Activated CD4-positive, alpha-beta T cell treated with anti-CD3 and anti-CD28 coated beads, Interleukin-2, Interleukin-6, amounts not matched to agents 100 ng/mL and 50 ng/mL, durations not matched to agents 16 hours and 8 hours (primary cell): Measurements from ENCODE around the gene TEC.
A peak's percentile ranks its signal among the peaks of the same experiment; 100 is the strongest.

ENCODE experiments used
- DNase-seq: peaks from one replicate; pipeline ENCODE4 v3.0.0-alpha.2; 2020

TEC gene

DNA sequence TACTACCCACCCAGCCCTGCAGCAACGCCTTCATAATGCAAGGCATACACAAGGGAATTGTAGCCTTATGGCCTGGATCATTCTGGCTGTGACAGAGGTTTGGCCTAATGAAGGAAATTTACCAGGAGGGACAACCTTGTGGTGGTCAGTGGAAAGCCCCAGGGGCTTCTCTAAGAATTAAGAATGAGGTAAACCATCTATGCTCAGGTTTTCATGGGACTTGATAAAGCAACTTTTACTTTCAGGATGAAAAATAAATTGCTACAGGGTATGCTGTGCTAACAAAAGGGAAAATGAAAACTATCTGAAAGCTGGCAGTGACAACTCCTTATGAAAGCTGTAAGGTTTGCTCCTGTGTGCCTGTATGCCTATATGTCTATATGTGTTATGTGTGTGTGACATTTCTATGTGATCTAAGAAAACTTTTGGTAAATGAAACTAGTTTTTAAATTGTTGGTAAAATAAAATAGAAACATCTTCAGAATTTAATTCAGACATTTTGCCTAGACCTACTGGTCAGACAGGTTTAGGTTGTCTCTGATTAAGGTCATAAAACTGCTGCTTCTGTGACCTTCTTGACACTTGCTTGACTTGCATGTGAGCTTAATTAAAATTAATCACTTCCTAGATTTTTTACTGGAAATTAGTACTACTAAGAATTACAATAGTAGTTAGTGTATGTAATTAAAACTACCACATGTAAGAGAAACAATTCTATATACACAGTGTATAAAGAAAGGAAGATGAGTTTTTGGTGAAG lies 115.7 kb downstream of the TEC start:
- DNase-seq: no peak

DNA sequence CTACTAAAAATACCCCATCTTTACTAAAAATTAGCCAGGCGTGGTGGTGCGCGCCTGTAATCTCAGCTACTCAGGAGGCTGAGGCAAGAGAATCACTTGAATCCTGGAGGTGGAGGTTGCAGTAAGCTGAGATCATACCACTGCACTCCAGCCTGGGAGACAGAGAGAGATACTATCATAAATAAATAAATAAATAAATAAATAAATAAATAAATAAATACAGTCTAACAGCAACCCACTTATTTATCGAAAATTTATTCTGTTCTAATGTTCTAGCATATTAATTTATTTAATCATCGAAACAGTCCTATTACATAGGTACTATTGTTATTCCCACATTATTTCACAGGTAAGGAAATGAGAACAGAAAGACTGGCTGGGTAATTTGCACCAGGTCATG lies 117.4 kb downstream of the TEC start:
- no peak for DNase-seq

DNA sequence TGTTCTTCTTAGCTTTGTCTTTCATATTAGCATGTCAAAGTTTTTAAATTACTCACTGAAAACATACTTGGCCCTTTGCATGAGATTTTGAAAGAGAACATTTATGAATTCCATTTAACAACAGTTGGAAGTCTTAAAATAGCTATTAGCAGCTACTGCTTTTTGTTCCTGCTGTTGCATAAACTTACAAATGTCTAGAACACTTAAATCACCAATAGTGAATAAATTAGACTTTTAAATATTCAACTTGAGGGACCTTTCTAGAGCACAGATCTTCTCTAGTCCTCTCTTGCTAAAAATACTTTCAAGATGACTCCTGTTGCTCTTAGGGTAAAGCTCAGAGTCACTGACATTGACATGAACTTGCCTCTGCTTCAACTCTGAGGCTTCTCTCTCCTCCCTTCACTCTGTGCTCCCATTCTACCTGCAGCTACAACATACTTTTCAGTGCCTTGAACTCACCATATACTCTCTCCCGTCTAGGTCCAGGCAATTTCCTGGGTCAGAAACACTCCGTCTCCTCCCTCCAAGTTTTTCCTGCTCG lies 119.7 kb downstream of the TEC start:
- no peak for DNase-seq

DNA sequence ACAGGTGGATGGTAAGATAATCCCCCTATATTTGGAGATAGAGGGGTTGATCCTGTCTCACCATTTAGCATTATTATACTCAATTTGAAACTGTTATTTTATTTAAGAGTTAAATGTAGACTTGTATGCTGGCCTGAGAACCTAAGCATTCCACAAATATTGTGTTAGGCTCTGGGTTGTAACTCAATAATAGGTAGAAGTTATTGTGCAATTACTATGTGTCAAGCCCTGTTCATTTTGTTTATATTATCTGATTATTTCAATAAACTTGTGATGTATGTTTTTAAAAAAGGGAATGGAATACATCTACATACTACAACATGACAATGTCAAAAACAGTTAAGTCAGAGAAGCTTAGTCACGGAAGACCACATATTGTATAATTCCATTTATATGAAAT lies 122.0 kb downstream of the TEC start:
- DNase-seq: no peak

DNA sequence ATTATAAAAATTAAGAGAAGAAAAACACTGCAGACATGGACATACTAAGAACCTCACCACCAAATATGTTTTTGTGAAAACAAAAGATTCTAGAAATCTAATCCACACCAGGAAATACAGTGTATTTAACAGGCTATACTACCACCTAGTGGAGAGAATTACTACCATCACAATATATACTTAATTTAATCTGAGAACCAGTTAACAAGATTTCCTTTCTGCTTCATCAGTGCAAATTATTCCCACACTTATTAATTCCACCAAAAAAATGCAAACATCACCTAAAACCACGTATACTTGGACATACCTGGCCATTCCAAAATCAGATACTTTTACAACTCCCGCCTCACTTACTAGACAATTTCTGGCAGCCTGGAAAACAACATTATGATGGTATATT lies 128.6 kb downstream of the TEC start:
- DNase-seq: peak; percentile 51

DNA sequence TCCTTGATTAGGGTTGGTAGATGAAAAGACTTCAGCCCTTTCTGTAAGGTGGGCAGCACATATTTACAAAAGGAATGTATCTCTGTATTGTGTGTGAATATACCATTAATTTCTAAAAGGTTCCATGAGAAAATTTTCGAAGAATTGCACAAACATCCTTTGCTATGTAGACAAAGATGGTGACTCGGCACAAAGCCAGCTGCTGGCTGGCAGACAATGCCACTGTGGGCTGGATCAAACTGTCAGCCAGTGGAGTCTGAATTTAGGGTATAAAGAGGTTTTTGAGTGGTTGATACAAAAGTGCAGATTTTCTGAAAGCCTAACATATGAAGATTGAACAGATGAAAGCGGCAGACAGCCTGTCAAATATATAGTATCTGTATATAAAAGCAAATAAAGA lies 129.9 kb downstream of the TEC start:
- DNase-seq: no peak

DNA sequence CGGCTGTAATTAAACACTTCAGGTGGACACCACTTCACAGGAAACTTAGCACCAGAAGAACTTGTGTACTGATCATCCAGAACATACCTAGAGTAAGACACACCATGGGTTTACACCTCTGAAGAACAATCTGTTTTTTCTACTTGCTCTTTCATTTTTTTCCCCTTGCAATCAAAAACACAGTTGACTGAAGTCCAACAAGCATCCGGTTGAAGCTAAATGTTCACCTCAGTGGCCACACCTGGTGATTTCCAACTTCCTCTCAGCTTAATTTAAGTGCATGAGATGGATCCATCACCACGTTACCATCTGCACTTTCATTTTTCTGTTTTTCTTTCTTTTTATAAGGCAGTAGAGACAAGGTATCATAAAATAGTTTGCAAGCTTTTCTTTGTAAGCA lies 130.7 kb downstream of the TEC start:
- DNase-seq: peak; percentile 32

DNA sequence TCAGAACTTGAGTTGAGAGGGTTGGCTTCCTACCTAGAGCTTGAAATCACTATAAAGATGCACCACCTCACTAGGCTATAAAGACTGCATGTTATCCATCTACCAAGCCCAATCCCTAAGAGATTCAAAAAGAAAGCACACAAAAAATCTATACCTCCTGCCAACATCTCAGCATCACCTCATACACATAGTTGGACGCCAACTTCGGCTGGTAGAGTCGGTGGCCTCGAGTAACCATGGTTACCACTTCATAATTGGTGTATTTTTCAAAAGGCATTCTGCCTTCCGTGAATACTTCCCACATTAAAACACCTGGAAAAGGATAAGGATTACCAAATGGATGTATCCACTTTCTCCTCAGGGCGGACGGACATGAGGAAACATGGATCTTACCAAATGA lies 131.1 kb downstream of the TEC start:
- no peak for DNase-seq

DNA sequence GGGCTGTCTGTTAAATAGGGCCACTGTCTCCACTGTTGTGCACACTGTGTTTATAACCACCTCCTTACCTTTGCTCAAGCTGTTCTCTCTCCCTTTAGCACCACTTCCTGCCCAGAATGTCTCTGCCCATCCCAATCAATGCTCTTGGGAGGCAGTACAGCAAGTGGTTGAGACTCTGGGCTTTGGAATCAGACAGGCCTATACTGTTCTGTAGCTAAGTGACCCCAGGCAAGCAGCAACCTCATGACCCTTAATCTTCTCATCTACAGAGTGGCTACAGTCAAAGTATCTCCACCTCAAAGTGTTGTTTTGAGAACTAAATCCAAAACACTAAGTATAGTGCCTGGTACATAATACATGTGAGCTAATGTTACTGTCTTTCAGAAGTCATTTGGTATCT lies 131.8 kb downstream of the TEC start:
- DNase-seq: no peak

DNA sequence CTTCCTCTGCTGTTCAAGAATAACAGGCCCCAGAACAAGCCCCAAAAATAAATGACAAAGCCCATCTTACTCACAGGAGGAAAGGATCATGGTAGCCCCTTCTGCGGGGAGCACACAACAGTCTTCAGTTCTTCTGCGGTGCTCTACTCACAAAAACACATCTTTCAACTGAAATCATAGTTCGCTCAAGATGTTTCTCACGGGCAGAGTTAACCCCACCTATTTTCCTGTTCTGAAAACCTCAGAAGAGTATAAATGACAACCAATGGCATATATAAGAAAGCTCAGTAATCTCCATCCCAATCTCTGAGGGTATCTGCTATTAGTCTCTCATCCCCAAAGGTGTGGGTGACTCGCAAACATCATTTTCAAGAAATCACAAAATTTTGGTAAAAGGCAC lies 135.6 kb downstream of the TEC start, which contains the start of gene TXK:
Gene TXK (minus strand): TSS at position 170 of the 400 bp plus-strand sequence. CDS start 80 bp downstream, at position 90.
- DNase-seq: peak; percentile 15

DNA sequence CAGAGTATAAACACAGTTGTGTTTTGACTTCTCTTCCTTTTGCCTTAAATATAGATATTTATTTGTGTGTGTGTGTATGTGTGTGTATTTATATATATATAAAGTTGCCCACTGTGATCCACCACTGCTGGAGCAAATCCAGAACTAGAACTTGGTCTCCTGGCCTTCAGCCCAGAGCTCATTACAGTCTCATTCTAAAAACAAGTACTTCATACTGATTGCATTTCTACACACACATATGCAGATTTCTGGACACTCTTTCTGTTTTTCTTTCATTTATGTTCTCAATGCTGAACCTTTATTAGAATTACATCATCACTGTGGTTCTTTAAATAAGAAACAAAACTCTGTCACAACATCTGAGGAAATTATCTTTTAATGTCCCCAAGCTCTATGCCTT lies 136.0 kb downstream of the TEC start:
- no peak for DNase-seq

DNA sequence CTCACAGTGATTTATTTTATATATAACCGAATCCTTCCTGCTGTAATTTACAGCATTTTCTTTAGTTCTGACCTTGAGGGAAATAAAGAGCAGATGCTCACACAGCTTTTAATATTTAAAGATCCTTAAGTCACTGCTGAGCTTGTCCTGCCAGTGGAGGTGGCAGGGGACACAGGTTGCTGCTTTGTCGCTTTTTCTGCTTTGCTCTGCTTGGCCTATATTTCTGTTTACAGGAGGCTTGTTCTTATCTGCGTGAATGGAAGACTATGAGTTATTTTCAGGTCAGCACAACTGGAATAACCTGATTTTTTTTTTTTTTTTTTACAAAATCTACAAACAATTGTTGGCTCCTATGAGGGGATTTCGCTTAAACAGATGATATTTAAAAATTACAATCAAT lies 137.9 kb downstream of the TEC start:
- no peak for DNase-seq

DNA sequence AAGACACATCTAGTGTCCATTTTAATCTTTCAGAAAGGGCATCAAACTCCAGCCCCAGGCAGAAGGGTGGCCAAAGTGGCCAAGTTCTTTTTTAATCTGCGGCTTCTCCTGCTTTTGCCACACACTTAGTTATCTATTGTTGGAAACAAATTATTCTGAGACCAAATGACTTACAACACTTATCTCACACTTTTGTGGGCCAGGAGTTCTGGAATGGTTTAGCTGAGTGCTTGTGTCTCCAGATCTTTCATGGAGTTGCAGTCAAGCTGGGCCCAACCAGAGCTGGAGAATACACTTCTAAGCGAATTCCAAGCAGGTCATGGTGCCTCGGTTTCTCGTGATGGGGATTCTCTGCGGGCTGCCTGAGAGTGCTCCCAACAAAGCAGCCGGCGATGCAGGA lies 139.5 kb downstream of the TEC start:
- DNase-seq: no peak

DNA sequence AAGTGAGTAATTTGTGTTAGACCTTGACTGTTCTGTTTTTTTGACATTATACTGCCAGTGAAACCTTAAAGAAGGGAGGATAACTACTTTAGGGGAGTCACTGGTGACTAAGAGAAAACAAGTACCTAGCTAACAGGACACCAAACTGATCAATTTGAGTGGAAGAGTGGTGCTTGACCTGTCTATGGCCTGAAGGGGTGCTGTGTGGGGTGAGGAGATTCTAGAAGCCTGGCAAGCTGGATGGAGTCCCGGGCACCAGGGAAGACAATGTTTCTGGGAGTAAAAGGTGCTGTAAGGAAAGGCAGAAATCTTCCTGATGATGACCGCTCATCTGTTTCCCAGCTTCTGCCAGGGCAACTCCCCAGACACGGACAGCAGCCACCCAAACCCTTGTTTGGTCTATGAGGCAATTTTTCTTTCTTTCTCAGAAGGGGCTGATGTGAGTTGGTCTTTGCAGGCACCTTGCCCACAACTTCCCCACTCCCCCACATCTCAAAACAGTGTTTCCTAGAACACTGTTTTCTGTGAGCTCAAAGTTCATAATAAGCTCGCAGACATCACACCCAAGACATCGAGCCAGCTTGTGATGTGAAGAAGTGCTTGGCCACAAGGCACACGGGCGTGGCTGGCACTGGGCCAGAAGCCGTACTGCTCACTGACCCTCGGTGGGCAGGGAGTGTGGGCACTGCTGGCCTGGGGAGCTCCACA lies 140.2 kb downstream of the TEC start:
- DNase-seq: peak; percentile 55

DNA sequence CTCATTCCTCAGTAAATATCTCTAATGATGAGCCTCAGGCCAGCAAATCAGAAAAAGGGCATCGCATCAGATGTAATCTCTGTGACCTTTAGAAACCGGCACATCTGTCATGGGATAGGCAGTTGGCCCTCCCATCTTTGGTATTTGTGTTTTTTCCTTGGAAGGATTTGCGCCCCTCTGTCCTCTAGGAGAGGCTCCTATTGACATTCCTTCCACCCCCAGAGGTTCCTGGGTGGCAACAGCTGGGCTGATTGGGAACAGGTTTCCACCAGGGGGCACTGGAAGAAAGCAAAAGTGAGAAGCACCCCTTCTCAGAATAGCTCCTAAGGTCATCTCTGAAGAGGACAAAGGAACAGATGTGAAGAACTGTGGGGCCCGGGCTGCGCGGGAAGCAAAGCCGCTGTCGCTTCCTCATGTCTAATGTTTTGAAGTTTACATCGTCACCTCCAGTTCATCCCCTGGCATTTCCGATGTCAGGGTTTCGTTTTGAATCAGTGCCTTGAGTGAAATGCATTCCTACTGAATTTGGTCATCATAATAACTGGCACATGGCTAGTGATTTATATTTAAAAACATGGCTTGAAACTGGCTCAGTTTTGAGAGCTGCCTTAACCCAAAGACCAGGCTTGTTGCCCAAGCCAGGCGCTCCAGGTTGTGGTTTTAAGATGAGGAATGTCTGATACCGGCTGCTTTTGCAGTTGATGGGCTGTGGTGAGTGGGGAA lies 141.8 kb downstream of the TEC start:
- peak; percentile 91 for DNase-seq

DNA sequence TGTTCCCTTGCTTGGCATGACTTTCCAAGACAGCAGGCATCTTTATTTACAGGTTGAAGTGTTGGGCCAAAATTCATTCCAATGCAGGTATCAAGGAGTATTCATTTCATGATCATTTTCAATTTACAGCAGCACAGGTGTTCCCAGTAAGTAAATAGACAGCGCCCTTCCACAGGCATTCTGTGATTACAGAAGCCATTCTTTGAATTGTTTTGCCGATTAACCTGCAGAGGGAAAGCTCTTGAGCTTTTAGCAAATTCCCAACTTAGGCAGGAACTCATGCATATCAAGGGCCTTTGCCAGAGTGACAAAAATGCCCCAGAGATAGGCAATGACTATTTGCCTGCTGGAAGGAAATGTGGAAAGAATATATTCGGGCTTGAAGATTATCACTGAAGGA lies 142.4 kb downstream of the TEC start:
- no peak for DNase-seq

DNA sequence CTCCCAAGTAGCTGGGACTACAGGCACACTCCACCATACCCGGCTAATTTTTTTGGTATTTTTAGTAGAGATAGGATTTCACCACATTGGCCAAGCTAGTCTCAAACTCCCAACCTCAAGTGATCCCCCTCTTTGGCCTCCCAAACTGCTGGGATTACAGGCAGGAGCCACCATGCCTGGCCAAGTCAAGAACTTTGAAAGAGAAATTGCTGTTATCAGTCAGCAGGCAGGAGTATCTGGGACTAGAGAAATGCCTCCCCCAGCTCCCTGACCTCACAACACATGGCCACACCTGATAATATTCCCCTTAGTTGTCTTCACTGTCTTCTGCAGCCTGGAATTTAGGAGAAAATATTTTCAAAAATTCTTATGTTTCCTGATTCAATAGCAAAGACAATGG lies 143.0 kb downstream of the TEC start:
- DNase-seq: no peak

DNA sequence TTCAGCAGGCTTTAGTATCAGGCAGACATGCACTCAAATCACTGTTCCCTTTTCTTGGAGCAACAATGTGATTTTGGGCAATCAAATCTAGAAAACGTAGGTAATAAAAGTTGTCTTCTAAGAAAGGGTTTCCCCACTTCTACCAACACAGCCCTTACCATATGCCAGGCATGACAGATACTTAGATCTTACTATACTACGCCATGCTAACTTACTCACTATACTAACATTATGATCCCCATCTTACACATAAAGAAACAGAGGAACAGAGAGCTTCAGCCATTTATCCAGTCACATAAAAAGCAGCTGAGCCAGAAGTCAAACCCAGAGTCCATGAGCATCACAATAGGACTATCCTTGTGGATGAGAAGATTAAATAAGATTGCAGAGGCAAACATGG lies 144.8 kb downstream of the TEC start:
- DNase-seq: no peak

DNA sequence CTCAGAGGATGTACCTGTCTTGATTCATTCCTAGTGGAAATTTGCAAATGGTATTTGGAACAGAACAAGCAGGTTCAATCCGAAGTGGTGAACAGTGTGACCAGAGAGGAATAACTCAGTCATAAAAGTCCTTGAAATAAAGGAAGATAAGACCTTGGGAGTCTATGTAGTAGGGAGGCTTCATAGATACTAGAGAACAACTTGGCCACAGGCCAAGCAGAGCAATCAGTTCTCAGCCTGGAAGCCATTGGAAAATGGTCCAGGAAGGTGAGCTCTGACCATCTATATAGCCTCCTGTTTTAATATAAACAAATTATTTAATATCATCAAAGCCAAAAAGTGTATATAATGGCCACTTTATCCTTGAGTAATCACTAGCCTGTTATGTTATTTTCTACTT lies 146.9 kb downstream of the TEC start:
- no peak for DNase-seq

DNA sequence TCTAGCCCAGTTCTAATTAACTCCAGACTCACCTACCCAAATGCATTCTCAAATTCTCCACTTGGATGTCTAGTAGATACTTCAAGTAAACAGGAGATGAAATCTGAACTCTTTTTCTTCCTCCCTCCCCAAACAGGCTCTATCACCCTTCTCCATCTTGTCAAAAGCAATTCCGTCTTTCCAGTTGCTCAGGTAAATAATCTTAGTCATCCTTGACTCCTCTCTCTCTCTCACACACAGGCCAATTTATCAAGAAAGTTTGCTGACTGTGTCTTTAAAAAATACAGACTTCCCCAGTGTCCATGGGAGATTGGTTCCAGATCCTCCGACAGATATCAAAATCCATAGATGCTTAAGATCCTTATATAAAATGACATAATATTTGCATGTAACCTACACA lies 148.5 kb downstream of the TEC start:
- DNase-seq: no peak

DNA sequence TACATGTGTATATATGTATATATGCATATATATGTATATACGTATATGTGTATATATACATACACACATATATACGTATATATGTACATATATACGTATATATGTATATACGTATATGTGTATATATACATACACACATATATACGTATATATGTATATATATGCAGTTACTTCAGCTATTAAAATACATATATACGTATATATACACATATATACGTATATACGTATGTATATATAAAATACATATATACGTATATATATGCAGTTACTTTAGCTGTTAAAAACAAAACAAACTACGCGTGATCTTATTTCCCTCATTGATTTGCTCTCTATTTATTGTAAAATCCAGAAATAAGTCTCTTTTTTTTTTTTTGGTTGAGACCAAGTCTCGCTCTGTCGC lies 149.5 kb downstream of the TEC start:
- no peak for DNase-seq

DNA sequence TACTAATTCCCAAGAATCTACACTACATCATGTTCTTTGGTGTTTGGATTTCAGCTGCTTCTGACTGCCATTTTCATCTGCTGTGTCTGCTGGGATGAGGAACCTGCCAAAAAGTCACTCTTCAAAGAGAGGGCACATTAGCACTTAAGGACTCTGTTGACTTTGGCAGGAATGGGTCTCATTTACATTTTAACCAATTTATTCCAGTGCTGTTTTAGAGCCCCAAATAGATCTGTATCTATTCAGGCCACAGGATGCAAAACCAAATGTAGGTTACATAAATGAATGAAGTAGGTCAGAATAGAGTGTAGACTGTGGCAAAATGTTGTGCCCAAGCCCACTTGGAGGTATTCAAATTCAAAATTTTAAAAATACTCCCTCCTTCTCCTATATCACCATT lies 150.0 kb downstream of the TEC start:
- no peak for DNase-seq

DNA sequence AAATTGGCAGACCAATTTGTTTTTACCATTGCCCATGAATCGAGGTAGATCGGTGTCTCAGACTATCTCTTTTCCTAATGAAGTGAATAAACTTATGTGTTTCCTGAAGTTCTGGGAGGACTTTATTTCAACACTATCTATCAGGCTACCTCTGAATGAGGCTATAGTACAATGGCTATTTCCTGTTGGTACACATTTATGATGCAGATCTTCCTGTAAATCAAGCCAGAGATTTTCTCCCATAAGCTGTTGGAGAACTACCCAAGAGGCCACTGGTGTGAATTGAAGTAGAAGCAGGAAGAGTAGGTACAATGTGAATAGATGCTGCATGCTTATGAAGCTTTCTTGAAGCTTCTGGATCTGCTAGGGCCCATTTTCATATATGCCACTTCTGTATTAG lies 151.6 kb downstream of the TEC start:
- no peak for DNase-seq

DNA sequence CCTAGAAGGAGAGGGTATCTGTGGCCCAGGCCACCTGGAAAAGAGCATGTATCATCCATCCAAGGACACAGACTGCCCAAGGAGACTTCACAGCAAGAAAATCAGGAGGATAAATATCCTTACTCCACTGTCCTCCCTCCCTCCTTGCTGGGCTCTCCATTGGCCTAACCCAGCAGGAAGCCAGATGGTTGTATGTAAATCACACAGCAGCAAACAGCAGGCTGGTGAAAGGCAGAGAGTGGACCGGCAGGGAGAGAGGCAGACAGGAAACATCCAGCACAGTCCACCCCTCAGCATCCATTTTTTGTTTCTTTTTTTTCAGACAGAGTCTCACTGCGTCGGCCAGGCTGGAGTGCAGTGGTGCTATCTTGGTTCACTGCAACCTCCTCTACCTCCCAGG lies 153.1 kb downstream of the TEC start:
- DNase-seq: no peak
